Left forelimb (tissue), 1 donor: ENCODE results near the gene NFYB.
"Not testable (repeated sequence)": the region's sequence is repeated elsewhere in the genome, so short reads cannot be mapped to it uniquely, and the experiment has no call there.

ENCODE experiments used
- DNase-seq: peaks from one replicate; pipeline ENCODE4 v3.0.0-alpha.2; 2018; ENCODE audit warnings: low spot score

Gene NFYB

GRCh38 chr12:104114834-104115586, 23.0 kb downstream of the NFYB start:
- DNase-seq, result not testable (repeated sequence)

GRCh38 chr12:104109446-104110271, 28.4 kb downstream of the NFYB start:
- DNase-seq, result no peak

DNA sequence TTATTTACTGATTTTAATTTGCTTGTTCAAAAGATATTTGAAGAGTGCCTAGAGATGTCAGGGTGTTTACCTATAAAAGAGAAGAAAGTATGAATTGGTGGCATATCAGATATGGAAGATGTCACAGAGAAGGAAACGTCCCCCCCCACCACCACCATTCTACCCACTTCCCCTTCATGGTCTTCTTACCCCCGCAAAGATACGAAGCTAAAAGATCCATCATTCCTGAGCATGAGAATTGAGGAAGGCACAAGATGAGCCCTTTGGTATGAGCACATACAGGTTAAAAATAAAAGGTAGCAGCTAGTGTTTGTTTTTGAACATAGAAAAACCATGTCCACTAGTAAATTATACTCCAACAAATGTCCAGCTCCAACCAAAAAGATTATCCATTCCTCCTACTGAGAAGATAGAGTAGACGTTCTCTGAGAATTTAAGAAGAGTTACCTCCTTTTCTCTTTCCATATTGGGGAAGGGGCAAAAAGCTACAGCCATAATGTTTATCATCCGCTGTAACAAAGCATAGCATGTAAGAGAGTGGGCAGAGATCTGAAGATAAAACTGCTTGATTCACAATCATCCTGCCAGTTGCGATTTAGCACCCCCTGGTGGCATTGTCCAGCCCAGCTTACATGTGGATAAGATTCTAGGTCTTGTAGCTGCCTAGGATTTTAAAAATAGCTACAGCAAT, 29.1 kb downstream of the NFYB start:
- DNase-seq, result peak; percentile 85

DNA sequence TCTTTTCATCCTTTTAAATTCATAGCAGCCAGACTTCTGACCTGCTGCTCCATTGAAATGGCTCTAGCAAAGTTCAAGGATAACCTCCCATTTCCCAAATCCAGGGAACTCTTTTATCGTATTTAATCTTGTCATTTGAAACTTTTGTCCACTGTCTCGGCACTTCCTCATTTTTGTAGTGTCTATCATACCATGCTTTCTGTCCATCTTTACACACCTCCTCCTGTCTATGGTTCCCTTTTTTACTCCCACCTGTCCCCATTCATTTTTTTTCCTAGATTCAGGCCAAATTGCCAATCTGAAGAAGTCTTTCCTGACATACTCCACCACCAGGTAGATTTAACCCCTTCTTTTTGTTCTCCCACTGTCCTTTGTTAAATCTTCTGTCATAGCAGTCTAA, 31.0 kb downstream of the NFYB start:
- DNase-seq, result no peak

- DNase-seq, result no peak
Measured at GRCh38 chr12:104105461-104105860, 32.5 kb downstream of the NFYB start.

- no peak for DNase-seq
Measured at GRCh38 chr12:104097954-104098353, 40.1 kb downstream of the NFYB start.

GRCh38 chr12:104095289-104095688, 42.7 kb downstream of the NFYB start:
- no peak for DNase-seq

- DNase-seq, result no peak
Measured at GRCh38 chr12:104094284-104094683, 43.7 kb downstream of the NFYB start.

DNA sequence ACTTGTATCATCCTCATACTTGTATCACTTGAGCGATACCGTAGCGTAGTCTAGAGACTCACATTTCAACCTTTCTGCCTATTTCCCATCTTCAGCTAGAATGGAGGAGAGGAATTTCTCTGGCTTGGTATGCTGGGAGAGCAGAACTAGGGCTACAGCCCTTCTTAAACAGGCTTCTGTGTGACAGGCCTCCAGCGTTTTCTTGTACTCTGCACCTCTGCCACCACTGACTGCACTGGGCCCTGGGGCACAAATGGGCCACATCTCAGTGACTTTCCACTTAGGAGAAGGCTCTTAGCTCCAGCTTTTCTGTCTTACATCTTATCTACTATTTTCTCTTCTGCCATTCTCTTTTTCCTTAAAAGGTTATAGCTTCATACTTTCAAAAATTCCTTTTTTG, 46.9 kb downstream of the NFYB start:
- DNase-seq, result no peak

GRCh38 chr12:104090685-104091084, 47.3 kb downstream of the NFYB start:
- no peak for DNase-seq

DNA sequence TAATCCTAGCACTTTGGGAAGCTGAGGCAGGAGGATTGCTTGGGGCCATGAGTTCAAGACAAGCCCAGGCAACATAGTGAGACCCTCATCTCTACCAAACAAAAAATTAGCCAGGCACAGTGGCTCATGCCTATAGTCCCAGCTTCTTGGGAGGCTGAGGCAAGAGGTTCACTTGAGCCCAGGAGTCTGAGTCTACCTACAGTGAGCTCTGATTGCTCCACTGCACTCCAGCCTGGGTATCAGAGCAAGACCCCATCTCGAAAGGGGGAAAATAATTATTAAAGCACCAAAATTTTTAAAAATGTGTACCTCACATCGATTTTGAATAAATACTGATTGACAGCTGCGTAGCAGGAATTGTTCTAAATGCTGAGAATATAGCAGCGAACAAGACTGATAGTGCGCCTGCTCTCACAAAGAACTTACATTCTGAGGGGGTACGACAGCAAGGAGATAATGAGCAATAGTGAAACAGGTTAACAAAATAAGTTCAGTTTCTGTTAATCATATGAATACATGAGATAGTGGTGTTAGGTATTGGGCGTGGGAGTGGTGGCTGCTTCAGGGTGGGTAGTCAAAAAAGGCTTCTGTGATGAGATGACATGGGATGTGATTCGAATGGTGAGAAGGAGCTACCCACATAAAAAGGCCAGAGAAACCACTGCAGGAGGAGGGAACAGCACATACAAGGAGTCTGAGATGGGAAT, 54.1 kb downstream of the NFYB start:
- DNase-seq, result no peak

DNA sequence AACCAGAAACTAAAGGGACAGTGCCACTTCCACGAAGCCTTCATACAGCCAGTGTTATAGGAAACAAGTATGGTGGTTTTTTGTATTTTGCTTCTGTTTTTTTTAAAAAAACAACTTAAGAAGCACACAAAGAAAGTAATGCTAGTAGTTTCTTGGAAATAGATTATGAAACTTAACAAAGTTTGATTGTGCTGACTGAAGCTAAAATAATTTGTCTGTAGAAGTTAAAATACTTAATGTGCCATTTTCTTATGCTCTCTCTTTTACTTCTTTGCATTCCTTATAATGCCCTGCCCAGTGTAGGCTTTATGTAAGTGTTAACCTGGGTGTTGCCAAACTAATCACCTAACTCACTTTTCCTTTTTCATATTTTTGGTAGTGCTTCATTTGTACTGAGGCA, 57.2 kb downstream of the NFYB start:
- no peak for DNase-seq

- DNase-seq, result no peak
Measured at GRCh38 chr12:104079024-104079423, 59.0 kb downstream of the NFYB start.

- DNase-seq, result no peak
Measured at GRCh38 chr12:104073699-104074098, 64.3 kb downstream of the NFYB start.

DNA sequence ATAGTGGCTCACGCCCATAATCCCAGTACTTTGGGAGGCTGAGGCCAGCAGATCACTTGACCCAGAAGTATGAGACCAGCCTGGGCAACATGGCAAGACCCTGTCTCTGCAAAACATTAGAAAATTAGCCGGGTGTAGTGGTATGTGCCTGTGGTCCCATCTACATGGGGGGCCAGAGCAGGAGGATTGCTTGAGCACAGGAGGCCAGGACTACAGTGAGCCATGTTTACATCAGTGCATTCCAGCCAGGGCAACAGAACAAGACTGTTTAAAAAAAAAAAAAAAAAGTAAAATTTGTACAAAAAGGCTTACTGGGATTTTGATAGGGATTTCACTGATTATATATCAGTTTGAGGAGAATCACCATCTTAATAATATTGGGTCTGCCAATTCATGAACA, 65.9 kb downstream of the NFYB start:
- no peak for DNase-seq
